Testis (tissue), 3 donors: ENCODE results near the gene CDH23. TPM values are rescaled to one million over a fixed set of nuclear protein-coding genes. Genes with fewer than 3 reads are reported as not detected.

Source experiments
- DNase-seq: peaks from one replicate; pipeline ENCODE4 v3.0.0-alpha.2; 2019
- H3K27ac ChIP-seq, 2 donors: fragments of 200-600 bp; sonication (generic); one replicate each; pipeline ENCODE4 v1.5.1; 2019
- H3K27me3 ChIP-seq: fragments of 200-600 bp; sonication (generic); one replicate; pipeline ENCODE4 v1.5.1; 2019
- H3K36me3 ChIP-seq: fragments of 200-600 bp; sonication (generic); one replicate; pipeline ENCODE4 v1.5.1; 2017; ENCODE audit warnings: low read depth; ENCODE audit errors: missing control alignments
- H3K4me1 ChIP-seq: fragments of 200-600 bp; sonication (generic); one replicate; pipeline ENCODE4 v1.5.1; 2019
- H3K4me3 ChIP-seq, 2 donors: fragments of 200-600 bp; sonication (generic); one replicate each; pipeline ENCODE4 v1.5.1; 2017 to 2019
- H3K9me3 ChIP-seq: fragments of 200-600 bp; sonication (generic); one replicate; pipeline ENCODE4 v1.5.1; 2017
- CTCF ChIP-seq, 3 experiments: fragments of 450-650 bp in 2 of 3; fragments of 200-600 bp in 1 of 3; sonication (generic) in 1 of 3; IDR thresholded peaks; one replicate each; pipeline ENCODE4 v1.5.1; 2016 to 2019; ENCODE audit warnings: antibody characterized with exemption in 3 of 3, mild to moderate bottlenecking in 2 of 3, moderate library complexity in 1 of 3
- POLR2A ChIP-seq: fragments of 450-650 bp; IDR thresholded peaks from one replicate; pipeline ENCODE4 v1.6.1; 2017; ENCODE audit warnings: antibody characterized with exemption, mild to moderate bottlenecking, moderate library complexity
- WGBS, 2 donors: methylation state at CpG; one replicate each; pipeline ENCODE4 v1.1.5; 2018; 5-methylcytosine and 5-hydroxymethylcytosine counted together
- intact Hi-C: fragments of 100-400 bp; cut with DNase I; formaldehyde crosslinking; loops from one replicate; pipeline ENCODE4 v1.15.1; 2023; ENCODE audit warnings: low total_unique reads
- polyA plus RNA-seq: library from polyadenylated mRNA; stranded (reverse); fragments of 350-450 nt; fragmentation: Illumina TruSeq; extraction: RNeasy Lipid Tissue Mini Kit (QIAGEN cat#74804); gene quantifications from one replicate; pipeline ENCODE4 v1.2.3, GENCODE V29; 2014; ENCODE audit warnings: low read depth, low replicate concordance; ENCODE audit not compliant: insufficient read depth
- total RNA-seq, 2 donors: library from RNA; depleted of rRNA; stranded (reverse); fragments of >200 nt; gene quantifications; one replicate each; pipeline ENCODE4 v1.2.3, GENCODE V29; 2016

CDH23 gene
- total and polyA plus RNA-seq, 3 donors from 2014 or later = 29.8 to 125 (median 81.7) TPM

- intact Hi-C loops = no loop called here
- WGBS, 2 donors = 78 to 91% methylated on average over 7 to 9 of the region's 9 CpGs
- no peak for DNase-seq
- Histone ChIP-seq H3K36me3 (no peaks in the 10 kb centered on the region), H3K9me3 (no peaks in the 10 kb centered on the region), H3K4me1 (no peaks in the 10 kb centered on the region), H3K4me3 (no peak overlapping the region), H3K27me3 (no peaks in the 10 kb centered on the region), H3K27ac (no peak overlapping the region)
- TF ChIP-seq CTCF (IDR thresholded peaks at IDR 0.05) (no peak), POLR2A (no peak)
Observed at GRCh38 chr10:71424496-71425194, 27.9 kb downstream of the CDH23 start.

- Histone ChIP-seq H3K36me3 (no peaks in the 10 kb centered on the region), H3K4me1 (no peaks in the 10 kb centered on the region), H3K4me3 (no peak overlapping the region), H3K27me3 (no peaks in the 10 kb centered on the region), H3K9me3 (no peaks in the 10 kb centered on the region), H3K27ac (no peak overlapping the region)
- no peak for DNase-seq
- TF ChIP-seq CTCF (IDR thresholded peaks at IDR 0.05) (no peak), POLR2A (no peak)
- 79 to 84% methylated on average over 6 of the region's 6 CpGs for WGBS, 2 donors
- intact Hi-C loops = no loop called here
Observed at GRCh38 chr10:71426058-71426605, 29.4 kb downstream of the CDH23 start.

- Histone ChIP-seq H3K9me3 (no peaks in the 10 kb centered on the region), H3K4me1 (no peaks in the 10 kb centered on the region), H3K27me3 (no peaks in the 10 kb centered on the region), H3K36me3 (no peaks in the 10 kb centered on the region), H3K27ac (no peak overlapping the region), H3K4me3 (no peak overlapping the region)
- 90 to 93% methylated on average over 5 of the region's 5 CpGs for WGBS, 2 donors
- DNase-seq = no peak
- TF ChIP-seq CTCF (IDR thresholded peaks at IDR 0.05) (no peak), POLR2A (no peak)
- intact Hi-C loops = no loop called here
Observed at GRCh38 chr10:71427246-71427645, 30.5 kb downstream of the CDH23 start.

- intact Hi-C loops = no loop called here
- H3K4me3 ChIP-seq = no peak overlapping the region
- no peaks in the 10 kb centered on the region for H3K9me3 ChIP-seq
- H3K27me3 ChIP-seq = no peaks in the 10 kb centered on the region
- no peaks in the 10 kb centered on the region for H3K4me1 ChIP-seq
- DNase-seq = peak; percentile 2
- no peaks in the 10 kb centered on the region for H3K36me3 ChIP-seq
- TF ChIP-seq POLR2A = no peak
- no peak for TF ChIP-seq CTCF (IDR thresholded peaks at IDR 0.05)
- no peak overlapping the region for H3K27ac ChIP-seq
- 91 to 98% methylated on average over 7 to 8 of the region's 8 CpGs for WGBS, 2 donors
Observed at GRCh38 chr10:71429304-71429703, 32.6 kb downstream of the CDH23 start.

- intact Hi-C loops = no loop called here
- Histone ChIP-seq H3K9me3 (no peaks in the 10 kb centered on the region), H3K36me3 (no peaks in the 10 kb centered on the region), H3K27ac (no peak overlapping the region), H3K4me3 (no peak overlapping the region), H3K4me1 (no peaks in the 10 kb centered on the region), H3K27me3 (no peaks in the 10 kb centered on the region)
- DNase-seq = peak; percentile 6
- WGBS, 2 donors = 82 to 100% methylated on average over 2 of the region's 2 CpGs
- TF ChIP-seq CTCF (IDR thresholded peaks at IDR 0.05) (peak in 2 of 3 experiments; percentile 8 to 15), POLR2A (no peak)
Observed at GRCh38 chr10:71429929-71430328, 33.2 kb downstream of the CDH23 start.
